HG03175 (cell line): Measurements from ENCODE around the gene C2CD4C.
"Not testable (repeated sequence)": the region's sequence is repeated elsewhere in the genome, so short reads cannot be mapped to it uniquely, and the experiment has no call there.

Source experiments
- ATAC-seq: cut with Tn5 transposase; IDR thresholded peaks from one replicate; pipeline ENCODE4 v1.9.1; 2021; ENCODE audit warnings: mild to moderate bottlenecking, moderate library complexity; ENCODE audit not compliant: unreplicated experiment

C2CD4C gene

GRCh38 chr19:418761-419671 is 10.1 kb upstream of the C2CD4C start:
- ATAC-seq: no peak

GRCh38 chr19:416416-416815 is 7.5 kb upstream of the C2CD4C start:
- ATAC-seq: no peak

DNA sequence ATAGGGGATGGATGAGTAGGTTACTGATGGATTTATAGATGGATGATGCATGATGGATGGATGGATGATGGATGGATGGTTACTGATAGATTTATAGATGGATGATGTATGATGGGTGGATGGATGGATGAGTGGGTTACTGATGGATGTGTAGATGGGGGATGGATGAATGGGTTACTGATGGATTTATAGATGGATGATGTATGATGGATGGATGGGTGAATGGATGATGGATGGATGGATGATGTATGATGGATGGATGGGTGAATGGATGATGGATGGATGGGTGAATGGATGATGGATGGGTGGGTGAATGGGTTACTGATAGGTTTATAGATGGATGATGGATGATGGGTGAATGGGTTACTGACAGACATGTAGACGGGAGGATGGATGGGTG is 6.3 kb upstream of the C2CD4C start:
- no peak for ATAC-seq

- no peak for ATAC-seq
Observed at GRCh38 chr19:413756-414420, 4.9 kb upstream of the C2CD4C start.

DNA sequence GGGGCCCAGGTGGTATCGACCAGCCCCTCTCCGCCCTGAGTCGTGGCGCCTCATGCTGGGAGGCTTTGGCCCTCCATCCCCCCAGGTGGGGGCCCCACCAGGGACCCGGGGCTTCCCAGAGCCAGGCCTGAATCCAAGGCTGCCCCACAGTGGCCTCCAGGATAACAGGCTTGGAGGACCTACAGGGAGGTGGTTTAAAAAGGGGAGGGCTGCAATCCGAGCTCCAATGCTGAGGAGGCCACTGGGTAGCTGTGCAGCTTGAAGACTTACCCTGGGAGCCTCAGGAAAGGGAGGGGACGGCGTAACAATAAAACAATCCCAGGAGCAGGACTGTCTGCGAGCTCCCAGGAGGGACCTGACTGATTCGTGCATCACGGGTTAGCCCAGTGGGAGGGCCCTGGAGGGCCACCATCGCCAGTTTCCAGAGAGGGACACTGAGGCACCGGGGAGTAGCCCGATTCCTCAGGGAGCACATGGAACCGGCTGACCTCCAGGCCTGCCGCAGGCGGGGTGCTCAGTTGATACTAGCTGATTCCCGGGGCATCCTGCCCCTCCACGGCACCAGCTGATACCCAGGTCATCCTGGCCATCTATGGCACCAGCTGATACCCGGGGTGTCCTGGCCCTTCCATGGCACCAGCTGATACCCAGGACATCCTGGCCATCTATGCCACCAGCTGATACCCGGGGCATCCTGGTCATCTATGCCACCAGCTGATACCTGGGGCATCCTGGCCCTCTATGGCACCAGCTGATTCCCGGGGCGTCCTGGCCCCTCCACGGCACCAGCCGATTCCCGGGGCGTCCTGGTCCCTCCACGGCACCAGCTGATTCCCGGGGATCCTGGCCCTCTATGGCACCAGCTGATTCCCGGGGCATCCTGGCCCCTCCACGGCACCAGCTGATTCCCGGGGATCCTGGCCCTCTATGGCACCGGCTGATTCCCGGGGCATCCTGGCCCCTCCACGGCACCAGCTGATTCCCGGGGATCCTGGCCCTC is 3.7 kb upstream of the C2CD4C start:
- no peak for ATAC-seq

DNA sequence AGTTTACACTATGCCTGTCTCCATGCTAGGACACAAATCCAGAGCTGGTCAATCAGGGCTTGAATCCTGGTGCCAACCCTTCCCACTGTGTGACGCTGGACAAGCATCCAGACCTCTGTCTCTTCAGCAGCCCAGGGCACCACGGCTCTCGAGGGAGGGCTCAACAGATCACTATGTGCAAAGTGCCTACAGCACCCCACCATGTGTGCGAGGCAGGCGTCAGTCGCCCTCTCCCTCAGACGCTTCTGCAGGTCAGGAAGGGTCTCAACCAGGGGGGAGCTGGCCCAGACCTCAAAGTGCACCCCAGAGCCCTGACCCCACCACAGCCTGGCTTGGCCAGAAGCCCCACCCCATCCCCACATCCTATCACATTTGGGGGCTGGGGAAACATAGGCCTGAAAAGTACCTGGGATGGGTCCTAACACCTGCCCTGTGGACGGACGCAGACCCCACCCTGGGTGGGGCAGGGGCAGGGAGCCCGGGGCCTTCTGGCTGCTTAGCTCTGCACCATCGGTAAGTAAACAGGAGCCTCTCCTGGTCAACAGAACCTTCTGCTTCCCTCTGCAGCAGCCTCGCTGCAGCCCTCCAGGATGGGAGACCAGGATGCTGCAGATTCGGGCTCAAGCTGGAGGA is 2.9 kb upstream of the C2CD4C start:
- ATAC-seq: no peak

DNA sequence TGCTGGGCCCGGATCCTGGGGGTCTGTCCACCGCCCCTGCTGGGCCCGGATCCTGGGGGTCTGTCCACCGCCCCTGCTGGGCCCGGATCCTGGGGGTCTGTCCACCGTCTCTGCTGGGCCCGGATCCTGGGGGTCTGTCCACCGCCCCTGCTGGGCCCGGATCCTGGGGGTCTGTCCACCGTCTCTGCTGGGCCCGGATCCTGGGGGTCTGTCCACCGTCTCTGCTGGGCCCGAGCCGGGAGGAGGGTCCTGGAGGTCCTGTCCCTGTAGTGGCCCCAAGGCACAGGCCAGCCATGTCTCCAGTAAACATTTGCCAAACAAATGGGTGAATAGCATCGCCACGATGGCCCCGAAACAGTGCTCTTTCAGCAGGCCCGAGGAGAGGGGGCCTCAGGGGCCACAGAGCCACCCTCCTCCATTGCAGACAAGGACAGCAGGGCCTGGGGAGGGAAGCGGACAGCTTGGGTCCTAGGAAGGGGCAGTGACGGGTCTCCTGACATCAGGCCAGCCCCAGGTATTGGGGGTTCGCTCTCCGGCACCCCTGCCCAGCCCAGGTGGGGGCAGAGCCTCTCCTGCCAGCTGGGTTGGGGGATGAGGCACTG is 2.3 kb upstream of the C2CD4C start:
- not testable (repeated sequence) for ATAC-seq

- no peak for ATAC-seq
Observed at GRCh38 chr19:410243-410781, 1.4 kb upstream of the C2CD4C start.

GRCh38 chr19:409516-410242 is 732 bp upstream of the C2CD4C start:
- no peak for ATAC-seq

- ATAC-seq: no peak
Observed at GRCh38 chr19:408441-408901, 476 bp downstream of the C2CD4C start.

GRCh38 chr19:407511-408440 is 1.2 kb downstream of the C2CD4C start:
- no peak for ATAC-seq

GRCh38 chr19:406971-407510 is 1.9 kb downstream of the C2CD4C start:
- no peak for ATAC-seq

DNA sequence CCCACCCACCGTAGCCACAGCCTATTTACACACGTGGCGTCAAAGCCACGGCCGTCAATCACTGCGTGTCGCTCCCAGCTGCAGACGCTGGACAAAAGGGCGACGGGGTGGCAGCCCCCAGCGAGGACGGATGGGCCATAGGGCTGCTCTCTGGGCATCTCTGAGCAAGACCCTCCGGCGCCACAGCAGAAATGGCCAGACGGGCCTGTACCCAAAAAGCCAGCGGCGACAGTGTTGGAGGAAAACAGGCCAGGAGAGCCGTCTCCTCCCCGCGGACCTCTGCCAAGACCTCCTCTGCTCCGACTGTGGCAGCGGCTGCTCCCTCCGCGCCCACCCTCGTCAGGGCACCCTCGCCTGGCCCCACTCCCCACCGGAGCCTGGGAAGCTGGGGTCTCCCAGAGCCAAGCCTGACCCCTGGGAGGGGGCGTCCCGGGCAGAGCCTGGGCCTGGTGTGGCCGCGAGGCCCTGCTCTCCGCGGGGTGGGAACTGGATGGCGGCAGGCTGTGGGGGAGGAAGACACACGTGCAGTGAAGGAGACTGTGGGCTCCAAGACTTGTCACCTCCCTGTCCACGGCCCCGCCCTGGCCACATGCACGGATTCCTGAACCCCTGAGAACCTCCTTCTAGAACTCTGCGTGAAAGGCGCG is 2.7 kb downstream of the C2CD4C start:
- ATAC-seq: no peak

- no peak for ATAC-seq
Observed at GRCh38 chr19:405121-405965, 3.6 kb downstream of the C2CD4C start.

DNA sequence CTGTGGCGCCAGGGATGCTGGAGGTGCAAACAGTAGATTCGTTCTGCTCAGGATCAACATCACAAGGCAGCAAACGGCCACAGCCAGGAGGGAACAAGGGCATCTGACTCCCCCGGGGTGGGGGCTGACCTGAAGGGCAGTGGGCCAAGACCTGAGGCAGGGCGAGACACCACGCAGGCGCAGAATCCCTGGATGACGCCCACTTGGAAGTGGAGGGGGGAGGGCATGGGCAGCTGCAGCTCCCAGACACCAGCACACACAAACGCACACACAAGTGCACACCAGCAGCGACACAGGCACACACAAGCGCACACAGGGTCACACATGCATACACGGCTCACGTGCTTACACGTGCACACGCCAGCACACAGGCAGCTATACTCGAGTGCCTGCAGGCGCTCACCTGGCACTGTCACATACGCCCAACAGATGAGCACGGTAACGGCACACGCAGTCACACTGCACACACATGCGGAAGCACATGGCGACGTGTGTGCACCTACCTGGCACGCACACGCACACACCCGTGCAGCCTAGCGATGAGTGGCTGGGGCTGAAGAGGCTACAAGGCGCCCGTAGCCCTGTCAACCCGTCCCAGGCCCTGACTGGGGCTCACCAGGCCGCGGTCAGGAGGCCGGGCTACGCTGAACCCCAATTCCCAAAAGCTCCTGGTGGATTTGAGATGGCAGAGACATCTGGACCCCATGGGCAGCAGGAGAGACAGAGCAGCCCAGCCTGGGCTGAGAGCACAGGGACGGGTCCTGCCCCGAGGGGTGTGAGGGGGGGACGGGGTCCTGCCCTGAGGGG is 5.5 kb downstream of the C2CD4C start:
- no peak for ATAC-seq

DNA sequence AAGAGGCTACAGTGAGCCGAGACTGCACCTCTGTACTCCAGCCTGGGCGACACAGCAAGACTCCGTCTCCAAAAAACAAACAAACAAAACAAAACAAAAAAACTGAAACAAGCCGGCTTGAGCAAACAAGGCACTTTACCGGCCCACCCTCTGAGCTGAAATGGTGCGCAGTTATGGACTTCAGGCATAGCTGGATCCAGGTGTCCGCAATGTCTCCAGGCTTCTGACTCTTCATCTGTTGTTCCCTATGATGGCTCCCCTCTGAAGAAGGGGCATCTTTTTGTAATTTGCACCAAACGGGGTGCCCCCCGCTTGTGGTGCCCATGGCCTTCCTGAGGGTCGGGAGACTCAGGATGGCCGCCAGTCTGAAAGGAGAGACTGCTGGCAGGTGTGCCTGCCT is 6.2 kb downstream of the C2CD4C start:
- no peak for ATAC-seq
